Bronchus fibroblast of lung (primary cell): ENCODE results near the gene ARHGEF10L. TPM values are rescaled to one million over a fixed set of nuclear protein-coding genes. Genes with fewer than 3 reads are reported as not detected.

Experiments used
- total RNA-seq: library from RNA; depleted of rRNA; stranded (reverse); fragments of >200 nt; gene quantifications from 2 replicates; pipeline ENCODE4 v1.2.3, GENCODE V29; 2015

Gene ARHGEF10L, protein sequence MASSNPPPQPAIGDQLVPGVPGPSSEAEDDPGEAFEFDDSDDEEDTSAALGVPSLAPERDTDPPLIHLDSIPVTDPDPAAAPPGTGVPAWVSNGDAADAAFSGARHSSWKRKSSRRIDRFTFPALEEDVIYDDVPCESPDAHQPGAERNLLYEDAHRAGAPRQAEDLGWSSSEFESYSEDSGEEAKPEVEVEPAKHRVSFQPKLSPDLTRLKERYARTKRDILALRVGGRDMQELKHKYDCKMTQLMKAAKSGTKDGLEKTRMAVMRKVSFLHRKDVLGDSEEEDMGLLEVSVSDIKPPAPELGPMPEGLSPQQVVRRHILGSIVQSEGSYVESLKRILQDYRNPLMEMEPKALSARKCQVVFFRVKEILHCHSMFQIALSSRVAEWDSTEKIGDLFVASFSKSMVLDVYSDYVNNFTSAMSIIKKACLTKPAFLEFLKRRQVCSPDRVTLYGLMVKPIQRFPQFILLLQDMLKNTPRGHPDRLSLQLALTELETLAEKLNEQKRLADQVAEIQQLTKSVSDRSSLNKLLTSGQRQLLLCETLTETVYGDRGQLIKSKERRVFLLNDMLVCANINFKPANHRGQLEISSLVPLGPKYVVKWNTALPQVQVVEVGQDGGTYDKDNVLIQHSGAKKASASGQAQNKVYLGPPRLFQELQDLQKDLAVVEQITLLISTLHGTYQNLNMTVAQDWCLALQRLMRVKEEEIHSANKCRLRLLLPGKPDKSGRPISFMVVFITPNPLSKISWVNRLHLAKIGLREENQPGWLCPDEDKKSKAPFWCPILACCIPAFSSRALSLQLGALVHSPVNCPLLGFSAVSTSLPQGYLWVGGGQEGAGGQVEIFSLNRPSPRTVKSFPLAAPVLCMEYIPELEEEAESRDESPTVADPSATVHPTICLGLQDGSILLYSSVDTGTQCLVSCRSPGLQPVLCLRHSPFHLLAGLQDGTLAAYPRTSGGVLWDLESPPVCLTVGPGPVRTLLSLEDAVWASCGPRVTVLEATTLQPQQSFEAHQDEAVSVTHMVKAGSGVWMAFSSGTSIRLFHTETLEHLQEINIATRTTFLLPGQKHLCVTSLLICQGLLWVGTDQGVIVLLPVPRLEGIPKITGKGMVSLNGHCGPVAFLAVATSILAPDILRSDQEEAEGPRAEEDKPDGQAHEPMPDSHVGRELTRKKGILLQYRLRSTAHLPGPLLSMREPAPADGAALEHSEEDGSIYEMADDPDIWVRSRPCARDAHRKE (N-terminal part only)
- total RNA-seq = 9.1 and 10.7 TPM in 2 replicates

DNA sequence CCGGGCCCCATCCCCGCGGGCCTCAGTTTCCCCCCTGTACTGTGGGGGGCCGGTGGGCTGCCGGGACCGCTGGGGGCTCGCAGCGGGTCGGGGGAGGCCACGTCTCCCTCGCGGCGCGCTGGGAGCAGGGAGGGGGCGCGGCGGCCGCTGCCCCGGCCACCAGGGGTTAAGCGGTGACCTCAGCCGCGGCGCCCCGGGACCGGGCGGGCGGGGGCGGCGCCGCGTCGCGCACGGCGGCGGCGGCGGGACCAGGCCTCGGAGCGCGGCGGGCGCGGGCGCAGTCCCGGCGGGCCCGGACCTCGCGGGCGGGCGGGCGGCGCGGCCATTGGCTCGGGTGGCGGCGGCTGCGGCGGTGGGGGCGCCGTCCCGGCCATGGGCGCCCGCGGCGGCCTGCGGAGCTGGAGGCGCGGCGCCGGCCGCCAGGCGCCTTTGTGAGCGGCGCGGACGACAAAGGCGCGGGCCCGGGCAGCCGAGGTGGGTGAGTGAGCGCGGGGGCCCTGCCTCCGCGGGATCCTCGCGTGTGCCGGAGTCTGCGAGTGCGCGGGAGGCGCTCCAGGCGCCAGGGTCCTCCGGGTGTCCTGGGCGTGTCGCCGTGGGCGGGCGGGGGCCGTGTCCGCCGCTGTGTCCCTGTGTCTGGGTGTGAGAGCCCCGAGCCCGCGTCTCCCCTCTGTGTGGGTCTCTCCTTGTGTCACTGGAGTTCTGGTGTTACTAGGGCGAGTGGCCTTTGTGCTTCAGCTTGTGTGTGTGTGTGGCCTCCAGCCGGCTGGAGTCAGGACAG, at the start of gene ARHGEF10L:
Gene ARHGEF10L, plus strand, starts transcription at position 222 of the 778 bp plus-strand sequence. CDS start 40,898 bp downstream, outside the sequence.

Other genes with a start within 250 kb of the ARHGEF10L start
- gene PADI4, start 231.5 kb upstream of the ARHGEF10L start, total RNA-seq = not detected in 2 replicates
- gene PADI6, start 167.5 kb upstream of the ARHGEF10L start, total RNA-seq = not detected in 2 replicates
- 40.6 and 45.7 TPM in 2 replicates for gene RCC2, start 100.0 kb upstream of the ARHGEF10L start, total RNA-seq
- gene ACTL8, start 215.6 kb downstream of the ARHGEF10L start, total RNA-seq = 0.30 and 0.34 TPM in 2 replicates